Motor neuron (in vitro differentiated cells): ENCODE measurements around the gene FCGR3A. TPM values are rescaled to one million over a fixed set of nuclear protein-coding genes. Genes with fewer than 3 reads are reported as not detected.
A peak's percentile ranks its signal among the peaks of the same experiment; 100 is the strongest.
"Not testable (repeated sequence)": the region's sequence is repeated elsewhere in the genome, so short reads cannot be mapped to it uniquely, and the experiment has no call there.

ENCODE experiments used
- ATAC-seq, 8 experiments: fragments of 200-7000 bp; cut with Tn5 transposase; replicated peaks in 6 of 8; 2 replicates each; pipeline ENCODE4 v1.8.0; 2021; ENCODE audit warnings: mild to moderate bottlenecking in 8 of 8, moderate library complexity in 8 of 8
- H3K27ac ChIP-seq, 2 donors: fragments of 250-450 bp; sonication (Bioruptor Pico); 2 replicates each; pipeline ENCODE4 v1.9.0; 2021; ENCODE audit warnings: antibody characterized with exemption in 2 of 2, mild to moderate bottlenecking in 2 of 2, moderate library complexity in 1 of 2
- H3K4me1 ChIP-seq, 2 donors: fragments of 250-450 bp; sonication (Bioruptor Pico); replicated peaks in 1 of 2; 2 replicates each; pipeline ENCODE4 v1.6.1; 2021; ENCODE audit warnings: antibody characterized with exemption in 2 of 2, mild to moderate bottlenecking in 2 of 2, moderate library complexity in 1 of 2
- H3K4me3 ChIP-seq, 5 donors: fragments of 250-450 bp; sonication (Bioruptor Pico); 2 replicates each; pipeline ENCODE4 v1.9.0; 2021; ENCODE audit warnings: antibody characterized with exemption in 5 of 5, mild to moderate bottlenecking in 5 of 5, moderate library complexity in 4 of 5
- WGBS, 10 experiments: fragments of 450-650 bp; shearing (Covaris generic); methylation state at CpG; one replicate each; pipeline ENCODE4 v1.0.0; 2022; 5-methylcytosine and 5-hydroxymethylcytosine counted together
- in situ Hi-C, 9 experiments: fragments of 400-800 bp; cut with MboI; loops; one replicate each; pipeline ENCODE4 v1.15.0; 2021; ENCODE audit warnings: low sequenced_read_pairs in 9 of 9, low pct_unique_long_range_greater_than_20kb in 2 of 9; ENCODE audit not compliant: unreplicated experiment in 9 of 9
- total RNA-seq, 8 experiments: library from RNA; unstranded; fragments of 300-600 nt; gene quantifications; 2 replicates each; pipeline versions ENCODE4 v1.2.3 to v1.2.4, GENCODE V29; 2022

Gene FCGR3A
- total RNA-seq, 8 experiments from 2014 or later: 0.05 to 1.3 (median 0.34) TPM; not detected in 4

DNA sequence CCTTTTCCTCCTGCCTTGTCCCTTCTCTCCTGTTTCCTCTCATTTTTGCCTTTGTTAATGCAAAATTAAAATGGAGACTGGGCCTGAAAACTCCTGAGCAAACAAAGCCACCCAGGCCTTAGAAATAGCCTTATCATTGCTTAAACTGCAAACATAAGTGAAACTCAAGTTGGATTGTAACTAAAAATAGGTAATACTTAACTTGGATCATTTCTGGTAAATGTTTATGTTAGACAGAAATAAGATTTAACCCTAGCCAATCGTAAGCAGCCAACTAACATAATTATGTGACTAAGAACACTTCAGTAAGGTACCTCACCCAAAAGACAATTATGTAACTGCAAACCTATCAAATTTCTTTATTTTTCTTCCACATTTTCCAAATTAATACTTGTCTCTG, 35.7 kb downstream of the FCGR3A start:
- not testable (repeated sequence) for H3K4me1 ChIP-seq, H3K4me3 ChIP-seq, H3K27ac ChIP-seq
- WGBS, 10 experiments: 100% methylated on average over 1 of the region's 1 CpG; no CpG with 5 or more reads in 9 of the 10 experiments
- ATAC-seq: peak in 3 of 8 experiments; percentile 14 to 74 (median 34)
- in situ Hi-C loops: loop anchor here in 1 of 9 experiments (25.0 kb wide), 1 partner anchor 98 kb away; no protein-coding TSS in a partner anchor

DNA sequence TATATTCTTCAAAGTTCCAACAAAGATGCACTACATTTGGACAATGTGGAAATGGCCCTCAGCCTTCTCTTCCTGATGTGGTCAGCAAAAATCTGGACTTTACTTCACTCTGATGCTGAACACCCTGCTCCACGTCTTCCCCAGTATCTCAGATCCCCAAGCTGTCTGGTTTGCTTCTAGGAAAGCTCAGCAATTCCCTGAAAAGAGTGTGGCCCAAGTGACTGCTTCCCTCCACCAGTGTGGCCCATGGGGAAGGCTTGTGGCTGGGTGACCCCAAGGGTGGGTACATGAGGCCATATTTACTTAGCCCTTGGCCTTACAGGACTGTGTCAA, 36.2 kb downstream of the FCGR3A start:
- in situ Hi-C loops: loop anchor here in 1 of 9 experiments (25.0 kb wide), 1 partner anchor 99 kb away; no protein-coding TSS in a partner anchor
- H3K27ac ChIP-seq, H3K4me3 ChIP-seq, H3K4me1 ChIP-seq: not testable (repeated sequence)
- WGBS, 10 experiments: no CpG with 5 or more reads among the region's 1 CpG
- ATAC-seq: peak in 1 of 8 experiments; percentile 7

DNA sequence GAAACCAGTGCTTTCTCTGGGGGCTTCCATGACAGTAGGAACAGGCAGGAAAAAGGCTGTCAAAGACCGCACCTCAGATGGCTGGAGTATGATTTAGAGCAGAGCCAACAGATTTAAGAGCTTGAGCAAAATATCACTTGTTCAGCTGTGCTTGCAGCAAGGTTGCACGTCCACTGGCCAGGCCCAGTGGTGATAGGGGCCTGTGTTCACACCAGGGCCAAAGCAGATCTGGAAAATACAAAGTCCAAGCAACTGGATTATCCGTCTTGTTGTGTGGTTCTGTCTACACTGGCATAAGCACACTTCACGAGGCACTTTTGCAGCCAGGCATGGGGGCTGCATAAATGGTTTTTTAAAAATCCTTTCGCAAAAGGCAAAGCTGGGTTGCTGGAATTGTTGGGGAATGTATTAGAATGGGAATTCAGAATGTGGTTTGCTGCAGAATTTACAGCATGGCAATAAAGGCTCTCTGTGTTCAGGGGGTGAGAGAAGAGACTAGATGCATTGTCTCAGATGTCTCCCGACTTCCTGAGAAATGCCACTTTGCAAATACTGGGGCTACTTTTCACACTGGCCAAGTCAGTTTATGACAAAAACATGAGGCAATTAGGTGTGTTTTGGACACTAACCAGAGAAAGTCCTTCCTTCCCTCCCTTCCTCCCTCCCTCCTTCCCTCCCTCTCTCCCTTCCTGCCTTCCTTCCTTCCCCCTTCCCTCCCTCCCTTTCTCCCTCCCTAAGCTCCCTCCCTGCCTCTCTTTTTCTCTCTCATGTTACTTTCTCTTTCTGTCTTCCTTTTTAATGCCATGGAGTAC, 36.8 kb downstream of the FCGR3A start:
- ATAC-seq: peak in 2 of 8 experiments; percentile 7 to 17
- H3K4me3 ChIP-seq, H3K4me1 ChIP-seq, H3K27ac ChIP-seq: not testable (repeated sequence)
- 41 to 100% (median 79%) methylated on average over 1 to 5 of the region's 6 CpGs; no CpG with 5 or more reads in 5 of the 10 experiments for WGBS, 10 experiments
- in situ Hi-C loops: loop anchor here in 1 of 9 experiments (25.0 kb wide), 1 partner anchor 99 kb away; no protein-coding TSS in a partner anchor

DNA sequence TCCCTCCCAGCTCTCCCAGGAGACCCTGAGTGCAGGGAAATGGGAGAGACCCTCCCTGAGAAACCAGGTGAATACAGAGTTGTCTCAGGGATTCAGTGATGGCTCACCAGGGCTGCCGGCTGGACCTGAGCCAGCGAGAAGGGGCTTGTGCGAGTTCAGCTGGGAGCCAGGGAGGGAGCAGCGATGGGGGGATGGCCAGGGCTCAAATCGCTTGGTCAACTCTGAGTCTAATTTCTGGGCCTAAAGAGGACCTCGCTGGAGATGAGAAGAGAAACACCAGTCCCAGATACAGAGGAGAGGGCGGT, 37.9 kb downstream of the FCGR3A start:
- WGBS, 10 experiments: 60 to 90% (median 80%) methylated on average over 1 to 4 of the region's 7 CpGs; no CpG with 5 or more reads in 5 of the 10 experiments
- H3K27ac ChIP-seq: no peak overlapping the region
- no peak for ATAC-seq
- H3K4me1 ChIP-seq: no peaks in the 10 kb centered on the region
- no peak overlapping the region for H3K4me3 ChIP-seq
- in situ Hi-C loops: loop anchor here in 1 of 9 experiments (25.0 kb wide), 1 partner anchor 101 kb away; no protein-coding TSS in a partner anchor

DNA sequence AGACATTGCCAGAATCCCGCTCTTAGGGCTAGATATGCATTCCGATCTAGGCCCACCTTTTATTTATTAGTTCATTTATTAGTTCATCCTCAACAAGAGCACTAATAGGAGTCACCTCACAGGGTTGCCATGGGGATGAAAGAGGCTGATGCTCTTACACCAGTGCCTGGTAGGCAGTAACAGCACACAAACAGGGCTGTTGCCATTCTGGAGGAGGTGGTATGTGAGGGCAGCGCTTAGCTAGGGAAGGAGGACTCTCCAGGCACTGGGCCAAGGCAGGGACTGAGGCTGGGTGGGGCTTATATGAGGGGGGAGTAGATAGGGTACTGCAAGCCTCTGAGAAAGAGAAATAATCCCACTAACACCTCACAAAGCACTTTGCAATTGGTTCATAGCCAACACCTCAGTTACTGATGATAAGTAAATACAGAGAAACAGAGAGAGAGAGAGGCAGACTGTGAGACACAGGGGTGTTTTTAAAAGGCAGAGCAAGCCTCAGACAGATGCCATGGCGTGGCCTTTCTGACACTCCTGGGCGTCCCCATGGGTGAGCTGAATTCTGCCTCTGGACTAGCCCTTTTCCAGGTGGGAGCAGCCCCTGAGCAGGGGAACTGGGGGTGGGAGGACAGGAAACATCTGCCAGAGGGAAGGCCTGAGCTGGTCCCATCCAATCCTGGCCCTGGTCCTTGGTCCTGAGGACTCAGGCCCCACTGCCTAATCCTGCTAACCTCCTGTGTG, 38.4 kb downstream of the FCGR3A start:
- 50 to 90% (median 80%) methylated on average over 2 to 5 of the region's 5 CpGs; no CpG with 5 or more reads in 5 of the 10 experiments for WGBS, 10 experiments
- ATAC-seq: peak in 5 of 8 experiments; percentile 9 to 95 (median 44)

DNA sequence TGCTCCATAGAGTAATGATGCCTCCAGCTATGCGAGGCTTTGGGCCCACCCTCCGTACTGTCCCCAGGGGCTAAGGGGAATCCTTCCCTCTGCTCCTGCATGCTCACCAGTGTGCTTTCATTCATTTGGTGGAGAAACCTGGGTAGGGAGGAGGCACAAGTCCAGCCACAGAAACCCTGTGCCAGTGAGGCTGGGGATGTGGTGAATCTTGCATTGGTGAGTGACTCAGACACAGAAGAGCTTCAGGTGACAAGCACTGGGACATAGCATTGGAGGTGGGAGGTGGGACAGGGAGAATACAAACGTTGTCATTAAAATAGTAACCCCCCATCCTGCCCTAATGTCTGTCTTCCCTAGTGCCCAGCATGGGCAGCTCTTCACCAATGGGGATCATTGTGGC, 39.1 kb downstream of the FCGR3A start:
- Histone ChIP-seq H3K4me3 (no peak overlapping the region), H3K4me1 (no peaks in the 10 kb centered on the region), H3K27ac (no peak overlapping the region)
- 17 to 100% (median 63%) methylated on average over 1 to 3 of the region's 3 CpGs; no CpG with 5 or more reads in 6 of the 10 experiments for WGBS, 10 experiments
- in situ Hi-C loops: loop anchor here in 1 of 9 experiments (25.0 kb wide), 1 partner anchor 102 kb away; no protein-coding TSS in a partner anchor
- no peak for ATAC-seq

More for the DNA sequence above, 38.4 kb downstream of the FCGR3A start:
- Histone ChIP-seq H3K27ac (no peak overlapping the region), H3K4me3 (no peak overlapping the region), H3K4me1 (no peaks in the 10 kb centered on the region)
- in situ Hi-C loops: loop anchor here in 1 of 9 experiments (25.0 kb wide), 1 partner anchor 101 kb away; no protein-coding TSS in a partner anchor

DNA sequence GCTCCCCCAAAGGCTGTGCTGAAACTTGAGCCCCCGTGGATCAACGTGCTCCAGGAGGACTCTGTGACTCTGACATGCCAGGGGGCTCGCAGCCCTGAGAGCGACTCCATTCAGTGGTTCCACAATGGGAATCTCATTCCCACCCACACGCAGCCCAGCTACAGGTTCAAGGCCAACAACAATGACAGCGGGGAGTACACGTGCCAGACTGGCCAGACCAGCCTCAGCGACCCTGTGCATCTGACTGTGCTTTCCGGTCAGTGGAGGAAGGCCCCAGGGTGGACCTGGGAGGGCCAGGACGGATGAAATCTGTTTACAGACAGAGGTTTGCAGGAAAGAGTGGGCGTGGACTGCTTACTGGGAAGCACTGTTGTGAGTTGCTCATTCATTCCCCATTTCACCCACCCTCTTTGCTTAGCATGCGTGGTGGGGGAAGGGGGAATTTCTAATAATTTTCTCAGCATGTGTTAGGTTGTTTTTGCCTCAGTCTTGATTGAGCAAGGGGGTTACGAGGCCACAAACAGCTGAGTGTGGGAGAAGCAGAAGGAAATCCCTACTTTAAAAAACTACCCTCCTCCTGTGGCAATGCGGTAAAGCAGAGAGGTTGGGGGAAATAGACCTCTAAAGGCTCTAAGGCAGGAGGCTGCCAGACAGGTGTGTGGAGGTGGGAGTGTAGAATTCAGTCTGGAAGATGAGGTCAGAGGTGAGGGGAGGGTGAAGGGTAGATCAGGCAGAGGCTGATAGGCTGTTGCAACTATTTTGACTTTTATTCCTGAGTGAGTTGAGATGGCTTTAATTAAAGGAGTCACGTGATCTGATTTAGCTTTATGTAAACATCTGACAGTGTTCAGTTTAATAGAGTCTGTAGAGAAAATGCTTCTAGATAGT, 43.0 kb downstream of the FCGR3A start:
- WGBS, 10 experiments: 18 to 80% (median 53%) methylated on average over 1 to 6 of the region's 15 CpGs; no CpG with 5 or more reads in 1 of the 10 experiments
- in situ Hi-C loops: loop anchor here in 1 of 9 experiments (25.0 kb wide), 1 partner anchor 106 kb away; no protein-coding TSS in a partner anchor
- no peaks in the 10 kb centered on the region for H3K4me1 ChIP-seq
- no peak overlapping the region for H3K27ac ChIP-seq
- no peak overlapping the region for H3K4me3 ChIP-seq
- peak in 3 of 8 experiments; percentile 95 to 96 (median 96) for ATAC-seq

DNA sequence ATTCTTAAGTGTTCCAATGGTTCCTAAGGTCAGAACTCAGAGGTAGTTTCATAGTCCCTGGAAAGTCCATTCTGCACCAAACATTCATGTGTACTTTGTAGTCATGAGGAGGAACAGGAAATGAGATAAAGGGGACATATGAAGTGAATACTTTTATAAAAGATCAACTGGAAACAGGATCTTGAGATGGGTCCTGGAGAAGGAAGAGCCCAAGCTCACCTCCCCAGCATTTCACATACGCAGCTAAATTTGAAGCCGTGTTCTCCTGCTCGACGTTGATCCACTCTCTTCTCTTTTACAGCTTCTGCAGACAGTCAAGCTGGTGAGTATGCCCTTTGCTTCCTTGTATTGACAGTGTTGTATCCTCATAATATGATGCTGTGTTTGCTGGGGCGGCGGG, 43.9 kb downstream of the FCGR3A start:
- no peak for ATAC-seq
- no peak overlapping the region for H3K4me3 ChIP-seq
- no peak overlapping the region for H3K27ac ChIP-seq
- no peaks in the 10 kb centered on the region for H3K4me1 ChIP-seq
- in situ Hi-C loops: loop anchor here in 1 of 9 experiments (25.0 kb wide), 1 partner anchor 107 kb away; no protein-coding TSS in a partner anchor
- 40 to 93% (median 78%) methylated on average over 1 to 6 of the region's 6 CpGs; no CpG with 5 or more reads in 3 of the 10 experiments for WGBS, 10 experiments

DNA sequence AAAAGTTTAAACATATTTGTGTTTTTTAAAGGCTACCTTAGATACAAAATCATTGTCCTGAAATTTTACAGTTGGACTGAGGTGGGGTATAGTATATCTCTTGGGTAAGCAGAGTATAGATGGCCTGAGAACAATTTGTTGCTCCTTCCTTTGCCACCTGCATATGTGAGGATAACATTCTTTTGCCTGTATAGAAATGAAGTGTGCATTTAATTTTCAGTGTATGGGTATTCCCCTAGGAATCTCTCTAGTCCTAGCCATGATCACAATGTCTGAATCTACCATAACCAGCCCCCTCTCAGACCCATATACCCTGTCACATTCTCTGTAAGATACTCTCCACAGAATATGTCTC, 46.2 kb downstream of the FCGR3A start:
- in situ Hi-C loops: loop anchor here in 1 of 9 experiments (25.0 kb wide), 1 partner anchor 109 kb away; no protein-coding TSS in a partner anchor
- H3K4me3 ChIP-seq: no peak overlapping the region
- no peaks in the 10 kb centered on the region for H3K4me1 ChIP-seq
- H3K27ac ChIP-seq: no peak overlapping the region
- no peak for ATAC-seq

DNA sequence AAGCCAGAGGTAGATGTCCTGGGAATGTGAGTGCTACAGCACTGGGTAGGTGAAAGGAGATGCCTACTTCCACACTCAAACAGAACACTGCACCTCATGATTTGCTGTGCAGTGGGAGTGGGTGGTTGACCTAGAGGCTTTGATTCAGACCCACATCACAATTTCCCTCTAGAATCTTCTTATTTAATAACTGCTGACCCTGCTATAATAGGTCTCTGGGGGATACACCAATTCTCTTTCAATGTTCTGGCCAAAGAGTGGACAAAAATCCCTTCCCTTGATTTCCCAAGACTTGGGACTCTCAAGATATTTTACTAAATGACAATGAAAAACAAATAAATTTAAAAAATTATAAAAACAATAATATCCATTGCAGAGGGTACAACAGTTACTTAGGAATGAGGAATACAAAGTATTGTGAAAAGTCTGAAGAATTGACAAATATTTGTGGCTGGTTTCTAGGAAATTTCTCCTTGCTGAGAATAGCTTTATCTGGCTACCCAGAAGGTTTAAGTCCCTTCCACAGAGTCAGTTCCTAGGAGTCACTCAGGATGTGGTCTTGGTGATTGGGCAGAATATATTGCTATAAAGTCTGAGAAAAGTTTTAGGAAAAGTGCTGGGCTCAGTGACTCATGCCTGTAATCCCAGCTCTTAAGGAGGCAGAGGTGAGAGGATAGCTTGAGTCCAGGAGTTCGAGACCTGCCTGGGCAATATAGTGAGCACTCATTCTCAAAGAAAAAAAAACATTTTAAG, 46.8 kb downstream of the FCGR3A start:
- 0 to 88% (median 62%) methylated on average over 1 of the region's 1 CpG; no CpG with 5 or more reads in 4 of the 10 experiments for WGBS, 10 experiments
- no peak overlapping the region for H3K27ac ChIP-seq
- H3K4me1 ChIP-seq: no peaks in the 10 kb centered on the region
- in situ Hi-C loops: loop anchor here in 1 of 9 experiments (25.0 kb wide), 1 partner anchor 109 kb away; no protein-coding TSS in a partner anchor
- ATAC-seq: no peak
- H3K4me3 ChIP-seq: no peak overlapping the region

DNA sequence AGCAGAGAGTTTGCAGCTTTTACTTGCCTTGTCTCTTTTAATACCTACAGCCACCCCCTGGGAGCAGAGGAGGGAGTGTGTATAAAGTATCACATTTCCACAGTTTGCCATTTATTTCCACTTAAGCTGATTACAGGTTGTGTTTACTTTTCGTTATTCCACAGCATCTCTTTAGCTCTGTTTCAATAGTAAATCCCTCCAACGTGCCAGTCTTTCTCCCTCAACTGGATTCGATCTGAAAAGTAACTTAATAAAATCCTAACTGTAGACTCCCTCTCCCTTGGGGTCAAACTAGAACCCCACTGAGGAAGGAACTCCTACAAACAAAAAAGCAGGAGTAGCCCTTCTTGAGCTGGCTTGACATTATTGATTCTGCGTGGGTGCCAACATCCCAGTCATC, 47.4 kb downstream of the FCGR3A start:
- H3K27ac ChIP-seq: no peak overlapping the region
- no peak overlapping the region for H3K4me3 ChIP-seq
- H3K4me1 ChIP-seq: no peaks in the 10 kb centered on the region
- WGBS, 10 experiments: 19 to 82% (median 57%) methylated on average over 2 to 4 of the region's 4 CpGs
- ATAC-seq: no peak
- in situ Hi-C loops: loop anchor here in 1 of 9 experiments (25.0 kb wide), 1 partner anchor 110 kb away; no protein-coding TSS in a partner anchor
